H1 (cell line): ENCODE measurements around the gene WDR90. TPM values are rescaled to one million over a fixed set of nuclear protein-coding genes. Genes with fewer than 3 reads are reported as not detected.

ENCODE experiments used
- CBX5 ChIP-seq: fragments of 300-800, 300-1000 bp; sonication (generic); IDR thresholded peaks from 2 replicates; pipeline ENCODE4 v1.7.1; 2016; ENCODE audit warnings: antibody characterized with exemption, low read length, low read depth
- GABPA ChIP-seq: IDR thresholded peaks from 2 replicates; pipeline ENCODE4 v1.6.1; 2011; ENCODE audit warnings: mild to moderate bottlenecking, low read length, moderate library complexity, borderline replicate concordance; ENCODE audit not compliant: insufficient read depth
- MAFK ChIP-seq: IDR thresholded peaks from 2 replicates; pipeline ENCODE4 v1.6.1; 2012; ENCODE audit warnings: low read depth, mild to moderate bottlenecking, improper control_type of control experiment, low read length
- polyA plus RNA-seq, 7 experiments: library from polyadenylated mRNA; depleted of rRNA in 3 of 7; stranded (reverse) in 5 of 7; unstranded in 2 of 7; fragments of >200 nt in 5 of 7; fragments of 200-250 nt in 2 of 7; gene quantifications; 1 replicate in 5 of 7; 2 replicates in 1 of 7; 4 replicates in 1 of 7; pipeline versions ENCODE4 v1.2.1 to v1.2.3, GENCODE V29; 2011 to 2013; ENCODE audit warnings: missing spikeins in 2 of 7, mixed read lengths in 2 of 7
- total RNA-seq: library from RNA; stranded (reverse); fragmentation: NEBNext Ultra II Directional; extraction: Animal tissue kit (Norgen Biotek cat#: 25700); gene quantifications from 2 replicates; pipeline ENCODE4 v1.2.1, GENCODE V29; 2021
- TF ChIP-seq, protein P1 (sequence below): IDR thresholded peaks from 2 replicates; pipeline ENCODE4 v1.6.1; 2012; ENCODE audit warnings: inconsistent platforms

WDR90 gene
- total and polyA plus RNA-seq, 2 of the 8 experiments (the other 6 are each of a cell fraction or from before 2014, with no cell fraction given) = 24.0 to 47.2 TPM

DNA sequence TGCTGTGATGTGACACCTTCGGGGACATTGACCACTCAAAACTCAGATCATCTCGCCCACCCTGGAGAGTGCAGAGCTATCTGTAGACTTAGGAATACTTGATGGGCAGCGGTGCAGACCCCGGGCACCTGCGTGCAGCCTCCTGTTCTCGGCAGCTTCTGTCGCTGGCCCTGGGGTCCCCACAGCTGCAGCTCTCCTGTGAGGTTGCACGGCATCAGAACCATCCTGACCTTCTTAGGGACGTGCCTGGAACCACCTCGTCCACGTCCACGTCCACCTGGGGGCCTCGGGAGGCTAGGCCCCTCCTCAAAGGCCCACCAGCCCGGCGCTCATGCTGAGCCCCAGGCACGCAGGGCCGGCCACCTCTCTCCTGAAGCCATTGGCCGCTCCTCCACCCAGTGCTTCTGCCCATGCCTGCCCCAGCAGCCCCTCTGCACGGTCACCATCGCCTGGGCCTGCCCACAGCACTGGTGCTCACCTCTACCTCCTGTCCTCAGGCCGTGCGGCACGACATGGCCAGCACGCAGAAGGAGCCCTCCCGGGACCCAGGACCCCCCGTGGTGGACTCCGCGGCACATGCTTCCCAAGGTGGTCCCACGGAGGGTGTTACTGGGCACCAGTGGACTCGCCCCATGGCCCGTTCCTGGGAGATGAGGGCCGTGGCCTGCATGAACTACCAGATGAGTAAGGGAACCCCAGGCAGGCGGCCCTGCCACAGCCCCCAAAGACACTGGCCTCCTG, 20.7 kb upstream of the WDR90 start (continued):
- TF ChIP-seq GABPA (no peak), MAFK (no peak), CBX5 (no peak)
- TF ChIP-seq, protein P1, sequence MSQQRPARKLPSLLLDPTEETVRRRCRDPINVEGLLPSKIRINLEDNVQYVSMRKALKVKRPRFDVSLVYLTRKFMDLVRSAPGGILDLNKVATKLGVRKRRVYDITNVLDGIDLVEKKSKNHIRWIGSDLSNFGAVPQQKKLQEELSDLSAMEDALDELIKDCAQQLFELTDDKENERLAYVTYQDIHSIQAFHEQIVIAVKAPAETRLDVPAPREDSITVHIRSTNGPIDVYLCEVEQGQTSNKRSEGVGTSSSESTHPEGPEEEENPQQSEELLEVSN = no peak
